SK-N-SH (cell line): ENCODE data around the gene EPS8L2.

ENCODE experiments used
- CTCF ChIP-seq: fragments of 200-600 bp; sonication (generic); IDR thresholded peaks from 2 replicates; pipeline ENCODE4 v1.6.1; 2017; ENCODE audit warnings: antibody characterized with exemption, mild to moderate bottlenecking, moderate library complexity
- EP300 ChIP-seq, 2 experiments: IDR thresholded peaks; 2 replicates each; pipeline versions ENCODE4 v1.4.0 to v1.6.1; 2012; ENCODE audit warnings: borderline replicate concordance in 1 of 2, low read depth in 1 of 2, low read length in 1 of 2
- EZH2phosphoT487 ChIP-seq: fragments of 200-600 bp; sonication (generic); IDR thresholded peaks from 2 replicates; pipeline ENCODE4 v1.6.1; 2017; ENCODE audit warnings: low read depth, mixed run types, mild to moderate bottlenecking, antibody characterized with exemption, moderate library complexity, borderline replicate concordance
- JUND ChIP-seq: IDR thresholded peaks from 2 replicates; pipeline ENCODE4 v1.4.0; 2012
- MXI1 ChIP-seq: IDR thresholded peaks from 2 replicates; pipeline ENCODE4 v1.6.1; 2012; ENCODE audit warnings: mild to moderate bottlenecking, low read depth, low read length, improper control_type of control experiment
- SMC3 ChIP-seq: IDR thresholded peaks from 2 replicates; pipeline ENCODE4 v1.6.1; 2012; ENCODE audit warnings: low read depth, low read length, improper control_type of control experiment

GRCh38 chr11:745428-745827, 39.4 kb downstream of the EPS8L2 start:
- TF ChIP-seq MXI1 (no peak), CTCF (no peak), EP300 (IDR thresholded peaks at IDR 0.05; ENCODE audit: borderline replicate concordance in 1 of 2, low read depth in 1 of 2, low read length in 1 of 2) (no peak), JUND (no peak), SMC3 (no peak), EZH2phosphoT487 (no peak)
